Measurements from ENCODE around the gene RPS10.

Gene RPS10

GRCh38 chr6:34390531-34391472 is 35.1 kb downstream of the RPS10 start:
- in situ Hi-C loops (cut with MboI; ENCODE audit: low sequenced_read_pairs, unreplicated experiment), result no loop called here
- DNase-seq (ENCODE audit: low spot score), result no peak
- no peak for TF ChIP-seq CTCF (IDR thresholded peaks at IDR 0.05; ENCODE audit: borderline replicate concordance, control extremely low read depth, extremely low read depth, insufficient read depth, missing control alignments)

- TF ChIP-seq CTCF (IDR thresholded peaks at IDR 0.05; ENCODE audit: borderline replicate concordance, control extremely low read depth, extremely low read depth, insufficient read depth, missing control alignments), result no peak
- no peak for DNase-seq (ENCODE audit: low spot score)
- in situ Hi-C loops (cut with MboI; ENCODE audit: low sequenced_read_pairs, unreplicated experiment), result loop anchor here (10.0 kb wide), 1 partner anchor 124 kb away; no protein-coding TSS in a partner anchor
Observed at GRCh38 chr6:34389034-34389433, 36.8 kb downstream of the RPS10 start.

- no peak for DNase-seq (ENCODE audit: low spot score)
- no peak for TF ChIP-seq CTCF (IDR thresholded peaks at IDR 0.05; ENCODE audit: borderline replicate concordance, control extremely low read depth, extremely low read depth, insufficient read depth, missing control alignments)
- in situ Hi-C loops (cut with MboI; ENCODE audit: low sequenced_read_pairs, unreplicated experiment), result loop anchor here (10.0 kb wide), 1 partner anchor 124 kb away; no protein-coding TSS in a partner anchor
Observed at GRCh38 chr6:34388421-34388820, 37.4 kb downstream of the RPS10 start.

- in situ Hi-C loops (cut with MboI; ENCODE audit: low sequenced_read_pairs, unreplicated experiment), result loop anchor here (10.0 kb wide), 1 partner anchor 122 kb away; no protein-coding TSS in a partner anchor
- no peak for TF ChIP-seq CTCF (IDR thresholded peaks at IDR 0.05; ENCODE audit: borderline replicate concordance, control extremely low read depth, extremely low read depth, insufficient read depth, missing control alignments)
- no peak for DNase-seq (ENCODE audit: low spot score)
Observed at GRCh38 chr6:34386316-34387137, 39.3 kb downstream of the RPS10 start.

- TF ChIP-seq CTCF (IDR thresholded peaks at IDR 0.05; ENCODE audit: borderline replicate concordance, control extremely low read depth, extremely low read depth, insufficient read depth, missing control alignments), result no peak
- in situ Hi-C loops (cut with MboI; ENCODE audit: low sequenced_read_pairs, unreplicated experiment), result loop anchor here (10.0 kb wide), 1 partner anchor 121 kb away; no protein-coding TSS in a partner anchor
- no peak for DNase-seq (ENCODE audit: low spot score)
Observed at GRCh38 chr6:34385793-34386195, 40.1 kb downstream of the RPS10 start.

Measured in GM13976 (cell line).